DOHH2 (cell line): ENCODE results near the gene TAX1BP3.

Source experiments
- H3F3A ChIP-seq: fragments of 200-600 bp; sonication (generic), shearing (Covaris generic); 2 replicates; pipeline ENCODE4 v1.6.0; 2016; ENCODE audit warnings: antibody characterized with exemption, mild to moderate bottlenecking; ENCODE audit not compliant: control insufficient read depth, insufficient read depth
- H3K27ac ChIP-seq: fragments of 200-600 bp; sonication (generic); 2 replicates; pipeline ENCODE4 v1.5.1; 2014; ENCODE audit warnings: low read depth, mild to moderate bottlenecking, low read length, moderate library complexity
- H3K27me3 ChIP-seq: fragments of 200-600 bp; sonication (generic); 2 replicates; pipeline ENCODE4 v1.6.1; 2014; ENCODE audit warnings: mild to moderate bottlenecking, low read length, mixed read lengths; ENCODE audit not compliant: control insufficient read depth
- H3K36me3 ChIP-seq: fragments of 200-600 bp; sonication (generic); 2 replicates; pipeline ENCODE4 v1.6.1; 2014; ENCODE audit warnings: mild to moderate bottlenecking, low read length, moderate library complexity, mixed read lengths; ENCODE audit not compliant: control insufficient read depth
- H3K4me1 ChIP-seq: fragments of 200-600 bp; sonication (generic); 2 replicates; pipeline ENCODE4 v1.6.1; 2014; ENCODE audit warnings: mild to moderate bottlenecking, low read length, mixed read lengths; ENCODE audit not compliant: control insufficient read depth
- H3K4me2 ChIP-seq: fragments of 200-600 bp; sonication (generic); 2 replicates; pipeline ENCODE4 v1.6.0; 2014; ENCODE audit warnings: mild to moderate bottlenecking, low read length, moderate library complexity
- H3K4me3 ChIP-seq: fragments of 200-600 bp; sonication (generic); 2 replicates; pipeline ENCODE4 v1.5.1; 2014; ENCODE audit warnings: mild to moderate bottlenecking, low read length, mixed read lengths
- H3K79me2 ChIP-seq: fragments of 200-600 bp; sonication (generic); 2 replicates; pipeline ENCODE4 v1.6.1; 2014; ENCODE audit warnings: mild to moderate bottlenecking, low read length, mixed read lengths; ENCODE audit not compliant: control insufficient read depth
- H3K9me2 ChIP-seq: fragments of 200-600 bp; sonication (generic); replicated peaks from 2 replicates; pipeline ENCODE4 v1.6.1; 2014; ENCODE audit warnings: mild to moderate bottlenecking, low read length, mixed read lengths; ENCODE audit not compliant: control insufficient read depth
- H3K9me3 ChIP-seq: fragments of 200-600 bp; sonication (generic); 2 replicates; pipeline ENCODE4 v1.6.1; 2014; ENCODE audit warnings: antibody characterized with exemption, low read length, mixed read lengths; ENCODE audit not compliant: control insufficient read depth, insufficient read depth
- H4K20me1 ChIP-seq: fragments of 200-600 bp; sonication (generic); 2 replicates; pipeline ENCODE4 v1.6.0; 2014; ENCODE audit warnings: low read depth, mild to moderate bottlenecking, antibody characterized with exemption, low read length, moderate library complexity; ENCODE audit not compliant: control insufficient read depth, insufficient read depth
- EZH2phosphoT487 ChIP-seq: fragments of 200-600 bp; sonication (generic); IDR thresholded peaks from 2 replicates; pipeline ENCODE4 v1.6.1; 2017; ENCODE audit warnings: borderline replicate concordance, mild to moderate bottlenecking, antibody characterized with exemption, low read length, moderate library complexity, mixed read lengths
- TF ChIP-seq, protein P1 (sequence below): fragments of 200-600 bp; sonication (generic); IDR thresholded peaks from one replicate; pipeline ENCODE4 v1.5.1; 2014; ENCODE audit warnings: antibody characterized with exemption, mild to moderate bottlenecking, low read depth, low read length; ENCODE audit not compliant: poor library complexity, severe bottlenecking

The TAX1BP3 gene

DNA sequence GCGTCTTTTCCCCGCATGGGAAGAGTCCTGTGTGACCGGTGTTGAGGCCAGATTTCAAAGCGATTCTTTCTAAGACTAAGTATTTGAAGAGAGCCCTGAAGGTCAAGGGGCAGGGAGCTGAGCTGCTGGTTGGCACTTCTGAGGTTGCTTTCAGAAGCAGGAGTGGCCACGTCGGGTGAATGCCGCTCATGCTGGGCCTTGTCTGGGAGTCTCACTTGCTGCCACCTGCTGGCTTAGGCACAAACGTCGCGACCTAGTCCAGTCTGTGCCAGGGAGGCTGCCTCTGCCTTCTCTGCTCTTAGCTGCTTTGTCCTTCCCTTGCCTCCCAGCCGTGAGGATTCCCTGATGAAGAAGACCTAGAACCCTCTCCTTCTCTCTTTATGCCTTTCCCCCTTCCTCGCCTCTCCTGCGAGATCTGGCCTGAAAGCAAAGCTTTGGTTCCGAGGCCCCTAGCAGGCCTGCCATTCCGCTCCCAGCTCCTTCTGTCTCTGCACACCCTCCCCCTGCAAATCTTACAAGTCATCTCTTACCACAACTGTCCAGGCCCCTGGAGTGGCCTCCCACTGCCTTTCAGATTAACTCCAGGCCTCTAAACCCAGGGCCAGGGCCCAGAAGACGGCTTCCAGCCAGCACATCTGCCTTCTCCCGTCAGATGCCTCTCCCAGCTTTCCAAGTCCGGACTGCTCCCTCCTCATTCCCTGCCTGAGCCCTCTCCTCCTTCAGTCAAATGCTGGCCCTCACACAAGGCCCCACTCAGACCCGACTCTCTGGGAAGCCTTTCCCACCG, 20.4 kb downstream of the TAX1BP3 start:
- TF ChIP-seq, protein P1, sequence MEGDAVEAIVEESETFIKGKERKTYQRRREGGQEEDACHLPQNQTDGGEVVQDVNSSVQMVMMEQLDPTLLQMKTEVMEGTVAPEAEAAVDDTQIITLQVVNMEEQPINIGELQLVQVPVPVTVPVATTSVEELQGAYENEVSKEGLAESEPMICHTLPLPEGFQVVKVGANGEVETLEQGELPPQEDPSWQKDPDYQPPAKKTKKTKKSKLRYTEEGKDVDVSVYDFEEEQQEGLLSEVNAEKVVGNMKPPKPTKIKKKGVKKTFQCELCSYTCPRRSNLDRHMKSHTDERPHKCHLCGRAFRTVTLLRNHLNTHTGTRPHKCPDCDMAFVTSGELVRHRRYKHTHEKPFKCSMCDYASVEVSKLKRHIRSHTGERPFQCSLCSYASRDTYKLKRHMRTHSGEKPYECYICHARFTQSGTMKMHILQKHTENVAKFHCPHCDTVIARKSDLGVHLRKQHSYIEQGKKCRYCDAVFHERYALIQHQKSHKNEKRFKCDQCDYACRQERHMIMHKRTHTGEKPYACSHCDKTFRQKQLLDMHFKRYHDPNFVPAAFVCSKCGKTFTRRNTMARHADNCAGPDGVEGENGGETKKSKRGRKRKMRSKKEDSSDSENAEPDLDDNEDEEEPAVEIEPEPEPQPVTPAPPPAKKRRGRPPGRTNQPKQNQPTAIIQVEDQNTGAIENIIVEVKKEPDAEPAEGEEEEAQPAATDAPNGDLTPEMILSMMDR = peak; percentile 71
- TF ChIP-seq EZH2phosphoT487 = no peak

GRCh38 chr17:3647251-3647650, 21.1 kb downstream of the TAX1BP3 start:
- Histone ChIP-seq H4K20me1 (no peaks in the 10 kb centered on the region), H3K79me2 (no peaks in the 10 kb centered on the region), H3K4me2 (no peak overlapping the region), H3F3A (peaks cover 3% of the 10 kb centered on the region; the same call in 1 of the 2 replicates), H3K4me1 (peaks cover 22% of the 10 kb centered on the region), H3K27me3 (no peaks in the 10 kb centered on the region), H3K27ac (no peak overlapping the region), H3K9me2 (no peaks in the 10 kb centered on the region), H3K4me3 (no peak overlapping the region), H3K9me3 (no peaks in the 10 kb centered on the region), H3K36me3 (no peaks in the 10 kb centered on the region)
- TF ChIP-seq EZH2phosphoT487 = no peak
- TF ChIP-seq, protein P1 = no peak

More for the DNA sequence above, 20.4 kb downstream of the TAX1BP3 start:
- Histone ChIP-seq H3K9me3 (no peaks in the 10 kb centered on the region), H3K4me1 (peaks cover 22% of the 10 kb centered on the region), H3K27me3 (no peaks in the 10 kb centered on the region), H3K9me2 (no peaks in the 10 kb centered on the region), H3K36me3 (no peaks in the 10 kb centered on the region), H3K4me2 (no peak overlapping the region), H3K27ac (no peak overlapping the region), H3F3A (peaks cover 3% of the 10 kb centered on the region; the same call in 1 of the 2 replicates), H3K79me2 (no peaks in the 10 kb centered on the region), H4K20me1 (no peaks in the 10 kb centered on the region), H3K4me3 (no peak overlapping the region)

GRCh38 chr17:3645310-3645709, 23.1 kb downstream of the TAX1BP3 start:
- peaks cover 3% of the 10 kb centered on the region; the same call in 1 of the 2 replicates for H3F3A ChIP-seq
- no peaks in the 10 kb centered on the region for H4K20me1 ChIP-seq
- H3K9me2 ChIP-seq = no peaks in the 10 kb centered on the region
- H3K4me3 ChIP-seq = no peak overlapping the region
- no peak overlapping the region for H3K4me2 ChIP-seq
- peaks cover 22% of the 10 kb centered on the region for H3K4me1 ChIP-seq
- no peaks in the 10 kb centered on the region for H3K27me3 ChIP-seq
- H3K79me2 ChIP-seq = no peaks in the 10 kb centered on the region
- no peaks in the 10 kb centered on the region for H3K9me3 ChIP-seq
- H3K27ac ChIP-seq = no peak overlapping the region
- no peaks in the 10 kb centered on the region for H3K36me3 ChIP-seq
- TF ChIP-seq, protein P1 = no peak
- TF ChIP-seq EZH2phosphoT487 = no peak
